DOHH2 (cell line): ENCODE results near the gene PLXNC1.

Source experiments
- EZH2phosphoT487 ChIP-seq: fragments of 200-600 bp; sonication (generic); IDR thresholded peaks from 2 replicates; pipeline ENCODE4 v1.6.1; 2017; ENCODE audit warnings: borderline replicate concordance, mild to moderate bottlenecking, antibody characterized with exemption, low read length, moderate library complexity, mixed read lengths
- TF ChIP-seq, protein P1 (sequence below): fragments of 200-600 bp; sonication (generic); IDR thresholded peaks from one replicate; pipeline ENCODE4 v1.5.1; 2014; ENCODE audit warnings: antibody characterized with exemption, mild to moderate bottlenecking, low read depth, low read length; ENCODE audit not compliant: poor library complexity, severe bottlenecking

DNA sequence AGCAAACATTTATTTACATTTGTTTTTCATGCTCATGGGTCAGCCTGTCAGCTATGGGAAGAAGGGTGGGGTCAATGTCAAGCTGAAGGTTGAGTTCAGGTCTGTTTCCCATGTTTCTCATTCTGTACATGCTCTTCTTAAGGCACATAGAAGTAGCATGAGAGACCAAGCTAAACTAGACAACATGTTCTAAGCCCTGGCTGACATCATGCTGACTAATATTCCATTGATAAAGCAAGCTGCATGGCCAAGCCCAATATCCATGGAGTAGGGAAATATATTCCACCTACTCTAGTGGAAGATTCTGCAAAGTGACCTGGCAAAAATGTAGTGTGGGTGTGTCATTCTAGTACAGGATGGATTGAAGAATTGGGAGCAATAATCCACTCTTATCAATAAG lies 44.1 kb downstream of the PLXNC1 start:
- TF ChIP-seq, protein P1, sequence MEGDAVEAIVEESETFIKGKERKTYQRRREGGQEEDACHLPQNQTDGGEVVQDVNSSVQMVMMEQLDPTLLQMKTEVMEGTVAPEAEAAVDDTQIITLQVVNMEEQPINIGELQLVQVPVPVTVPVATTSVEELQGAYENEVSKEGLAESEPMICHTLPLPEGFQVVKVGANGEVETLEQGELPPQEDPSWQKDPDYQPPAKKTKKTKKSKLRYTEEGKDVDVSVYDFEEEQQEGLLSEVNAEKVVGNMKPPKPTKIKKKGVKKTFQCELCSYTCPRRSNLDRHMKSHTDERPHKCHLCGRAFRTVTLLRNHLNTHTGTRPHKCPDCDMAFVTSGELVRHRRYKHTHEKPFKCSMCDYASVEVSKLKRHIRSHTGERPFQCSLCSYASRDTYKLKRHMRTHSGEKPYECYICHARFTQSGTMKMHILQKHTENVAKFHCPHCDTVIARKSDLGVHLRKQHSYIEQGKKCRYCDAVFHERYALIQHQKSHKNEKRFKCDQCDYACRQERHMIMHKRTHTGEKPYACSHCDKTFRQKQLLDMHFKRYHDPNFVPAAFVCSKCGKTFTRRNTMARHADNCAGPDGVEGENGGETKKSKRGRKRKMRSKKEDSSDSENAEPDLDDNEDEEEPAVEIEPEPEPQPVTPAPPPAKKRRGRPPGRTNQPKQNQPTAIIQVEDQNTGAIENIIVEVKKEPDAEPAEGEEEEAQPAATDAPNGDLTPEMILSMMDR = no peak
- no peak for TF ChIP-seq EZH2phosphoT487
